ENCODE results near the gene ZNF385B. TPM values are rescaled to one million over a fixed set of nuclear protein-coding genes. Genes with fewer than 3 reads are reported as not detected.

Gene ZNF385B
- total RNA-seq, 4 donors from 2014 or later, result 9.7 to 24.9 (median 11.4) TPM

DNA sequence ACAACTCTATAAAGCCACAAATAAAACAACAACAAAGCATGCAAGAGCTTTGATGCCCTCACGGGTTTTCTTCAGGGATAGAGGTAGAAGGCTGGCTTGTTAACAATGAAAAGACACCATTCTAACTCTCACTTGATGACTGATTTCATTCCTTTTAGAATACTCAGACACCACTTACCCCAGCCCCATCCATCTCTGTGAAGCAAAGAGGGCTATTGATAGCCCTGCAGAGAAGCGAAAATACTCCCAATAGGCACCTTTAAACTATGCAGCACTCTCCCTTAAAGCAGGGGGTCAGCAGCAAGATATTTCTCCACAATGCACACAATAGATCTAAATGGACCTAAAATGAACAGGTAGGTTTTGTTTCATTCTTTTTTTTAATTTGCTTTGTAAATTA, 35.1 kb downstream of the ZNF385B start:
- Histone ChIP-seq H3K27me3 (no peaks in the 10 kb centered on the region), H3K9me3 (no peaks in the 10 kb centered on the region), H3K27ac (no peak overlapping the region), H3K4me3 (no peak overlapping the region), H3K4me1 (no peaks in the 10 kb centered on the region), H3K36me3 (no peaks in the 10 kb centered on the region)
- no peak for TF ChIP-seq POLR2A (IDR thresholded peaks at IDR 0.05)
- TF ChIP-seq, protein P1, sequence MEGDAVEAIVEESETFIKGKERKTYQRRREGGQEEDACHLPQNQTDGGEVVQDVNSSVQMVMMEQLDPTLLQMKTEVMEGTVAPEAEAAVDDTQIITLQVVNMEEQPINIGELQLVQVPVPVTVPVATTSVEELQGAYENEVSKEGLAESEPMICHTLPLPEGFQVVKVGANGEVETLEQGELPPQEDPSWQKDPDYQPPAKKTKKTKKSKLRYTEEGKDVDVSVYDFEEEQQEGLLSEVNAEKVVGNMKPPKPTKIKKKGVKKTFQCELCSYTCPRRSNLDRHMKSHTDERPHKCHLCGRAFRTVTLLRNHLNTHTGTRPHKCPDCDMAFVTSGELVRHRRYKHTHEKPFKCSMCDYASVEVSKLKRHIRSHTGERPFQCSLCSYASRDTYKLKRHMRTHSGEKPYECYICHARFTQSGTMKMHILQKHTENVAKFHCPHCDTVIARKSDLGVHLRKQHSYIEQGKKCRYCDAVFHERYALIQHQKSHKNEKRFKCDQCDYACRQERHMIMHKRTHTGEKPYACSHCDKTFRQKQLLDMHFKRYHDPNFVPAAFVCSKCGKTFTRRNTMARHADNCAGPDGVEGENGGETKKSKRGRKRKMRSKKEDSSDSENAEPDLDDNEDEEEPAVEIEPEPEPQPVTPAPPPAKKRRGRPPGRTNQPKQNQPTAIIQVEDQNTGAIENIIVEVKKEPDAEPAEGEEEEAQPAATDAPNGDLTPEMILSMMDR (IDR thresholded peaks at IDR 0.05 in 4 of 5, conservative IDR thresholded peaks at IDR 0.05 in 1 of 5), result no peak
- DNase-seq (no peak), ATAC-seq (no peak)
- in situ Hi-C loops (cut with MboI; ENCODE audit: low sequenced_read_pairs in 4 of 4) (no loop called here), intact Hi-C loops (cut with DNase I; ENCODE audit: low total_unique reads) (no loop called here)

DNA sequence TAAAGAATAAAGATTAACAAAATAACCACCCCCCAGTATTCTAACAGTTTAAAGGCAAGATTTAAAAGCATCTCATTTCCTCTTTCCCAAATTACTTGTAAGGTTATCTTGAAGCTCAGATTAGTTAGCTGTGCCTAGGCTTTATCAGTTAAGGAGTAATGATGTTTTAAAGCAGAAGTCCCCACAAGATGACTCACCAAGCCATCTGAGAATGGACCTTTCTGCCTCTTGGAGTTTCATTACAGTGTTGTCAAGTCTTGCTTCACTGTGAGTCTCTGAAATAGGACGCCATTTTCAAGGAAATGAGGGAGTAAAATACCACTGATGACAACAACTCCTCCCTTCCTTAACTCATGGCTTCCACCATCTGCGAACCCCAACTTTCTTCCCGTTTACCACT, 35.9 kb downstream of the ZNF385B start:
- Histone ChIP-seq H3K4me1 (no peaks in the 10 kb centered on the region), H3K27me3 (no peaks in the 10 kb centered on the region), H3K9me3 (no peaks in the 10 kb centered on the region), H3K4me3 (no peak overlapping the region), H3K27ac (no peak overlapping the region), H3K36me3 (no peaks in the 10 kb centered on the region)
- in situ Hi-C loops (cut with MboI; ENCODE audit: low sequenced_read_pairs in 4 of 4) (no loop called here), intact Hi-C loops (cut with DNase I; ENCODE audit: low total_unique reads) (no loop called here)
- TF ChIP-seq POLR2A (IDR thresholded peaks at IDR 0.05), result no peak
- TF ChIP-seq, protein P1 (IDR thresholded peaks at IDR 0.05 in 4 of 5, conservative IDR thresholded peaks at IDR 0.05 in 1 of 5), result no peak
- no peak for DNase-seq
- ATAC-seq, result peak in 1 of 2 donors; percentile 69

DNA sequence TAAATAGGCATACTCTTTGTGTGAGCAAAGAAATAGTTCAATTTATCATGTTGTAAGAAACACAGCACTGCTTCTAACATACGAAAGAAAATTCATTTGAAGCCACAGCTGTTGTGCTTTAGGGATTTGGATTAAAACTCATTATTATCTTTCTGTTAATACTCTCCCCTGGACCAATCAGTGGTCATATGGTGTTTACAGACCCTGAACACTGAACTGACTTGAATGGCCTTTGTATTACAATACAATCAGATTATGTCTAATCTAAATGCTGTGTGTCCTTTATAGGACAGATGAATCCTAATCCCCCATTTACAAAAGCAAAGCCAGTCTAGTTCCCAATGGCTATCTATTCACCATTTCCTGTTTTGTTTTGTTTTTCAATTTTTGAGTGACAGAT, 36.5 kb downstream of the ZNF385B start:
- TF ChIP-seq, protein P1 (IDR thresholded peaks at IDR 0.05 in 4 of 5, conservative IDR thresholded peaks at IDR 0.05 in 1 of 5), result no peak
- no peak for TF ChIP-seq POLR2A (IDR thresholded peaks at IDR 0.05)
- intact Hi-C loops (cut with DNase I; ENCODE audit: low total_unique reads), result no loop called here
- Histone ChIP-seq H3K4me1 (no peaks in the 10 kb centered on the region), H3K27ac (no peak overlapping the region), H3K4me3 (no peak overlapping the region), H3K9me3 (no peaks in the 10 kb centered on the region), H3K36me3 (no peaks in the 10 kb centered on the region), H3K27me3 (no peaks in the 10 kb centered on the region)
- in situ Hi-C loops (cut with MboI; ENCODE audit: low sequenced_read_pairs in 4 of 4), result no loop called here
- ATAC-seq (no peak), DNase-seq (no peak)

DNA sequence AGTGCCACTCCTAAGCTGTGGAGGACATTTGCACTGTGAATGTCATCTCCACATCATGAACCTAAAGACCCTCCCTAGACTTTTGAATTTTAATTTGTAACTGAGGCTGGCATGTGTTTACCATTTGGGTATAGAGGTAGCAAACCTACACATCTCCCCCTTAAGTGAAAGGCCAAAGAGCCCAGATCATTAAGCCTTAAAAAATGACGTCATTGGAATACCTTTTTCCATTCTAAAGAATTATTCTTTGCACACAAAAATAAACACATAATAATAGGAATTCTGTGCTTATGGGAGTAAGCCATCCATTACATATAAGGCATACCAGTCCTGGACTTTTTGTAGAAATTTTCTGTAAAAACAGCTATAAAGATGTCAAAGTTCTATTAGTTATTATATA, 38.9 kb downstream of the ZNF385B start:
- in situ Hi-C loops (cut with MboI; ENCODE audit: low sequenced_read_pairs in 4 of 4), result no loop called here
- intact Hi-C loops (cut with DNase I; ENCODE audit: low total_unique reads), result no loop called here
- TF ChIP-seq, protein P1 (IDR thresholded peaks at IDR 0.05 in 4 of 5, conservative IDR thresholded peaks at IDR 0.05 in 1 of 5), result no peak
- no peak for TF ChIP-seq POLR2A (IDR thresholded peaks at IDR 0.05)

DNA sequence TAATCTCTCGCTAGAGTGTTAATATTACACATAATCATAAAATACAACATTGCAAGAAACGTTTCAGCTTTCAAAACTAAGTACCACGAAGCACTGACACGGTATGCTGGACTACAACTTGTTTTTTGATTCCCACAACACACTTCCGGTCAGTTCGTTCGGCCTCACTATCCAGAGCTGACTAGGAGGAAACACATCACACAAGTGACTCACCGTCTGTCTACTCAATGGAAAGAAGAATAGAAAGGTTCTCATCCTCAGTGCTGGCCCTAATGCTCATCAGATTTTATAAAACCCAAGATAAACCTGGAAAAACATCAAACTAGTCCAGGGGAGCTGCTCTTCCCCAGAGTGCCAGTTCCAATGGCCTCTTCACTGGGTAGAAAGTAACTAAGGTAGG, 42.9 kb downstream of the ZNF385B start:
- ATAC-seq, result peak in 1 of 2 donors; percentile 56
- intact Hi-C loops (cut with DNase I; ENCODE audit: low total_unique reads), result no loop called here

More for the DNA sequence above, 38.9 kb downstream of the ZNF385B start:
- Histone ChIP-seq H3K4me1 (no peaks in the 10 kb centered on the region), H3K36me3 (no peaks in the 10 kb centered on the region), H3K9me3 (no peaks in the 10 kb centered on the region), H3K27me3 (no peaks in the 10 kb centered on the region), H3K27ac (no peak overlapping the region), H3K4me3 (no peak overlapping the region)
- DNase-seq, result no peak
- ATAC-seq, result no peak

More for the DNA sequence above, 42.9 kb downstream of the ZNF385B start:
- in situ Hi-C loops (cut with MboI; ENCODE audit: low sequenced_read_pairs in 4 of 4), result no loop called here
- TF ChIP-seq, protein P1 (IDR thresholded peaks at IDR 0.05 in 4 of 5, conservative IDR thresholded peaks at IDR 0.05 in 1 of 5), result no peak
- TF ChIP-seq POLR2A (IDR thresholded peaks at IDR 0.05), result no peak
- DNase-seq, result no peak
- Histone ChIP-seq H3K27me3 (no peaks in the 10 kb centered on the region), H3K4me3 (no peak overlapping the region), H3K4me1 (no peaks in the 10 kb centered on the region), H3K27ac (no peak overlapping the region), H3K9me3 (no peaks in the 10 kb centered on the region), H3K36me3 (no peaks in the 10 kb centered on the region)
